Nephron progenitor cell (in vitro differentiated cells): ENCODE data around the gene NXPH4.

Experiments
- DNase-seq: peaks from one replicate; pipeline ENCODE4 v3.0.0; 2021
- H3K27ac Mint-ChIP-seq: 2 replicates; pipeline ENCODE4 v1.8.0; 2021; ENCODE audit warnings: mild to moderate bottlenecking, moderate library complexity, mixed read lengths
- H3K27me3 Mint-ChIP-seq: 2 replicates; pipeline ENCODE4 v1.8.0; 2021; ENCODE audit warnings: mild to moderate bottlenecking, low read depth, mixed read lengths; ENCODE audit not compliant: poor library complexity
- H3K36me3 Mint-ChIP-seq: 2 replicates; pipeline ENCODE4 v1.8.0; 2021; ENCODE audit warnings: low read depth, mixed read lengths
- H3K4me1 Mint-ChIP-seq: 2 replicates; pipeline ENCODE4 v1.8.0; 2021; ENCODE audit warnings: mixed read lengths
- H3K4me3 Mint-ChIP-seq: 2 replicates; pipeline ENCODE4 v1.8.0; 2021; ENCODE audit warnings: mild to moderate bottlenecking, moderate library complexity, mixed read lengths
- H3K9me3 Mint-ChIP-seq: 2 replicates; pipeline ENCODE4 v1.8.0; 2021; ENCODE audit warnings: mild to moderate bottlenecking, moderate library complexity, mixed read lengths
- CTCF ChIP-seq: fragments of 200-600 bp; sonication (generic); IDR thresholded peaks from 2 replicates; pipeline ENCODE4 v1.5.0; 2021; ENCODE audit warnings: antibody characterized with exemption

The NXPH4 gene

GRCh38 chr12:57176139-57176477 lies 40.5 kb upstream of the NXPH4 start:
- peak overlapping the region; percentile 29 for H3K27ac Mint-ChIP-seq
- peaks cover 48% of the 10 kb centered on the region for H3K36me3 Mint-ChIP-seq
- H3K4me3 Mint-ChIP-seq, result no peak overlapping the region
- H3K4me1 Mint-ChIP-seq, result peaks cover 17% of the 10 kb centered on the region
- DNase-seq, result no peak
- H3K9me3 Mint-ChIP-seq, result no peaks in the 10 kb centered on the region
- no peaks in the 10 kb centered on the region for H3K27me3 Mint-ChIP-seq
- TF ChIP-seq CTCF, result no peak

GRCh38 chr12:57176846-57177245 lies 39.7 kb upstream of the NXPH4 start:
- H3K4me3 Mint-ChIP-seq, result no peak overlapping the region
- no peaks in the 10 kb centered on the region for H3K9me3 Mint-ChIP-seq
- no peak for DNase-seq
- H3K36me3 Mint-ChIP-seq, result peaks cover 42% of the 10 kb centered on the region
- H3K27me3 Mint-ChIP-seq, result no peaks in the 10 kb centered on the region
- H3K27ac Mint-ChIP-seq, result no peak overlapping the region
- TF ChIP-seq CTCF, result no peak
- peaks cover 20% of the 10 kb centered on the region for H3K4me1 Mint-ChIP-seq

- H3K27me3 Mint-ChIP-seq, result peaks cover 2% of the 10 kb centered on the region
- no peaks in the 10 kb centered on the region for H3K9me3 Mint-ChIP-seq
- peaks cover 41% of the 10 kb centered on the region for H3K36me3 Mint-ChIP-seq
- H3K4me1 Mint-ChIP-seq, result peaks cover 20% of the 10 kb centered on the region
- no peak overlapping the region for H3K27ac Mint-ChIP-seq
- TF ChIP-seq CTCF, result no peak
- DNase-seq, result no peak
- H3K4me3 Mint-ChIP-seq, result no peak overlapping the region
Measured at GRCh38 chr12:57177354-57177753, 39.2 kb upstream of the NXPH4 start.

- H3K27ac Mint-ChIP-seq, result no peak overlapping the region
Measured at GRCh38 chr12:57178213-57178612, 38.4 kb upstream of the NXPH4 start.

GRCh38 chr12:57179331-57180086 lies 37.1 kb upstream of the NXPH4 start:
- Mint-ChIP-seq H3K27me3 (peaks cover 5% of the 10 kb centered on the region), H3K27ac (peak overlapping the region; percentile 72), H3K9me3 (no peaks in the 10 kb centered on the region), H3K4me1 (peaks cover 22% of the 10 kb centered on the region), H3K4me3 (no peak overlapping the region), H3K36me3 (peaks cover 42% of the 10 kb centered on the region)
- no peak for DNase-seq
- TF ChIP-seq CTCF, result no peak

More at GRCh38 chr12:57178213-57178612, 38.4 kb upstream of the NXPH4 start:
- Mint-ChIP-seq H3K36me3 (peaks cover 39% of the 10 kb centered on the region), H3K4me3 (no peak overlapping the region), H3K9me3 (no peaks in the 10 kb centered on the region), H3K4me1 (peaks cover 22% of the 10 kb centered on the region), H3K27me3 (peaks cover 5% of the 10 kb centered on the region)
- DNase-seq, result no peak
- TF ChIP-seq CTCF, result no peak
